ENCODE data around the gene NDUFAF2.
A peak's percentile ranks its signal among the peaks of the same experiment; 100 is the strongest.
"Not testable (repeated sequence)": the region's sequence is repeated elsewhere in the genome, so short reads cannot be mapped to it uniquely, and the experiment has no call there.

The NDUFAF2 gene, protein sequence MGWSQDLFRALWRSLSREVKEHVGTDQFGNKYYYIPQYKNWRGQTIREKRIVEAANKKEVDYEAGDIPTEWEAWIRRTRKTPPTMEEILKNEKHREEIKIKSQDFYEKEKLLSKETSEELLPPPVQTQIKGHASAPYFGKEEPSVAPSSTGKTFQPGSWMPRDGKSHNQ

DNA sequence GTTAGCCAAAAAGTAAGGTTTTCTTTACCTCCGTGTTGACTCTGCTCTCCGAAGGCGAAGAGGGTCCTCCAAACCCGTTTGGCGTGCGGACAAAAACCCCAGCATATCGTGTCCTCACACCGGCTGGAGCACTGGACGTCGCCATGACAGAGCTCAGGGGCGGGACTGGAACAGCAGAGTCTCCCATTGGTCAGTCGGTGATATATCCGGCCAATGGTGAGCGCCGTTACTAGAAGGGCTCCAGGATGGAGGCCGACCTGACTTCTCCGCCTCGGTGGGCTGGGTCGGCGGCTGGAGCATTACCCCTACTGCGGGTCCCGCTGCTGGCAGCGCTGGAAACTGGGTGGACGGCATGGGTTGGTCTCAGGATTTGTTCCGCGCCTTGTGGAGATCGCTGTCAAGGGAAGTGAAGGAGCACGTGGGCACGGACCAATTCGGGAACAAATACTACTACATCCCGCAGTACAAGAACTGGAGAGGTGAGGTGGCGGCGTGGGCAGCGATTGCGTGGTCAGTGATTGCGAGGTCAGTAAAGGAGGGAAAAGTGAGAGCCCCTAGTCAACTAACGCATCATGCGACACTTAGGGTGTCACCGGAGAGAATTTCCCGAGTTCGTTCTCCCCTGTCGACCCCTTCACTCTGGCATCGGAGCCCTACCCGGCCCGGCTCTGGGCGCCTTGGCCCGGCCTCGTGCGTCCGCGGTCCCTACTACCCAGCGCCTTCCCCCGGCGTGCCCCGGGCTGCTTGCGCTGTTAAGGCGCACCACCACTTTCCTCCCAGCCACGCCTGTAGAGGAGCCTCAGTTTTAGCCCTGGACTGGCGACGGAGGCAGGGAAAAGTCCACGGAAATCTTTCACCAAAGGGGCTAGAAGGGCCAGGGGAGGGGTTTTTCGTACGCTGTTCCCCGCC lies at the start of gene NDUFAF2, which contains the start of gene ERCC8:
NDUFAF2 (plus strand) TSS at position 302 of the 909 bp plus-strand sequence; CDS start at position 353, 51 bp downstream.
ERCC8 (minus strand) TSS at position 167 of the 909 bp plus-strand sequence; CDS start at position 105, 62 bp downstream.
- peak; percentile 92 for DNase-seq

DNA sequence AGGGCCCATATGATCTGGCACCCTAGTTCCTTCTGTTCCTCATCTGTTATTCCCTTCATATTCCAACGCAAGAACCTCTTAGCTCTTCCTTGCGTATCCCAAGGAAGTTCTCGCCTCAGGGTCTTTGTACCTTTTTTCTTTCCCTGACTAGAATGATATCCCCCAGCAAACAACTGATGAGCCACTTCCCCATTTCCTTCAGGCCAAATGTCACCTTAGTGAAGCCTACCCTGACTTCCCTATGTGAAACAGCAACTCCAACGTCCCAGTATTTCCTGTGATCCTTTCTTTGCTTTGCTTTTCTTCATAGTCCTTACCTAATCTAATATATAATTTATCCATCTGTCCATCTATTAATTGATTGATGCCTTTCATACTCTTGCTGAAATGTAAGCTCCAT lies 48.0 kb upstream of the NDUFAF2 start:
- no peak for DNase-seq

DNA sequence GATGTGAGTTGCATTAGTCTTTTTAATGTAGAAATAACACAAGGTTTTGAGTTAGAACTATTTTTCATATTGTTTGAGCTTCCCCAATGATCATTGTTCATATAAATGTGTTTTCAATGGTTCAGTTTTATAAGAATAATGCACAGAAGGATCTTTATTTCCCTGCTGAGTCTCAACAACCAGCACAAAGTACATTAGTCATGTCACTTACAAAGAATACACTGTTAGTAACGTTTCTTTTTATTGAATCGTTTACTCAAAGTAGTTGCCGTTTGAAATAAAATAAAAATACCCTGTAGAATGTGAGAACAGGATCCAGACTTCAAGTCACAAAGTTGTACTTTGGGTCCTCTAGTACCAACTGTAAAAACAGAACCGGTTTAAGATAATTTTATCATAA lies 41.6 kb upstream of the NDUFAF2 start:
- DNase-seq: no peak

DNA sequence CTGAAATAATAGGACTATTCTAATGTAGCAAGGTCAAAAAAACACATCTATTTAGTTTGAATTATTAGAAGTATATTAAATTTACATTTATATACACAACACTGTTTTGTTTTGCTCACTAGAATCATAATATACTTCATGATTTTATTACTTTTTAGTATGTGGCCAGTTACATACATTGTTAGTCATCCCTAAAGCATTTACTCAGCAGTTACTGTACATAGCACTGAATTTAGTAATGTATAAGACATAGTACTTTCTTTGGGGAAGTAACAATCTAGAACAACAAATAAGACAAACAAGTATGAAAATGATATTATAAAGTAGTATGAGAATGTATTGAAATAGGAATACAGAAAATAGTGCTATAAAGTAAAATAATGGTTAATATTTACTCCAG lies 28.4 kb upstream of the NDUFAF2 start:
- no peak for DNase-seq

DNA sequence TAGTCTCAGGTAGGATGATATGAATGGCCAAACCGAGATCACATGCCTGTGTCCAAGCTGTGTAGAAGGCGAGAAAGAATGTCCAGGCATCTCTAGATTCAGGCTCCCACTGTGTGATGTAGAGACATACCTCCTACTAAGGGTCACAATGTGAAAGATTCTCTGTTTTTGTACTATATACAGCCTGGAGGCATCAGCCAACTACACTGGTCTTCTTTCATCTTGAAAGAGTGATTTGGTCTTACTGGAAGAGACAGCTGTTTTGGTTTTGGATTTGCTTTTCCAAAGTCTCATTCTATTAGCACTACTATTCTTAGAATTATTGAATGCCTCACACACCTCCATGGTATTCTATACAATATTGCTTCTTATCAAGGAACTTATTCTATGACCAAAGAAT lies 26.5 kb upstream of the NDUFAF2 start:
- DNase-seq: no peak

DNA sequence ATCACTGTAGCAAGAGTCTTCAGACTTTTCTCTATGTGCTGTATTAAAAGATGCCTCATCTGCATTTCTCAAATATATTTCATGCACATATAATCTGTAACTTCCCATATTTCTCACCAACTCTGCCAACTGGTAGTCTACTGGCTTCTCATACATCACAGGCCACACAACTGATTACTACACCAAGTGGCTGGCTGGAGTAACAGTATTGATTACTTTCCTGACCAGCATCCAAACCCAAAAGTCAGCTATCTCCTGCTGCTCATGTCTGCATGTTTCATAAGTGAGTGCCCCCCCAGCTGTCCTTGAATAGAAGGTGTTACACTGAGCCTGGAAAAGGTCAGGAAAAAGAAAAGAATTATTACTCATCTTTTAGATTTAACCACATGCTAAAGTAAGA lies 17.6 kb upstream of the NDUFAF2 start:
- no peak for DNase-seq

DNA sequence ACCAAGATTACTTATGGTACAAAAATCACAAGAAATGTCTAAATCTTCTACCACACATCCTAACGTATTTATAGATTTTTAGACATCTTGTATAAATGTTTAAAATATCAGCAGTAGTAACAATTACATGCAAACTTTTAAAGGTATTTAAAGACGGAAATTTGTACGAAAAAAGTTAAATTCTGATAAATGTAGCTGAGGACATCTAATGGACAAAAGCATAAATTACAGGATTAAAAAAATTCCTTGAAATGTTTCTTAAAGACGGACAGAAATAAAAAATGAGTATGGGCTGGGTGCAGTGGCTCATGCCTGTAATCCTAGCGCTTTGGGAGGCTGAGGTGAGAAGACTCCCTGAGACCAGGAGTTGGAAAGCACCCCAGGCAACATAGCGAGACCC lies 16.0 kb upstream of the NDUFAF2 start:
- no peak for DNase-seq

DNA sequence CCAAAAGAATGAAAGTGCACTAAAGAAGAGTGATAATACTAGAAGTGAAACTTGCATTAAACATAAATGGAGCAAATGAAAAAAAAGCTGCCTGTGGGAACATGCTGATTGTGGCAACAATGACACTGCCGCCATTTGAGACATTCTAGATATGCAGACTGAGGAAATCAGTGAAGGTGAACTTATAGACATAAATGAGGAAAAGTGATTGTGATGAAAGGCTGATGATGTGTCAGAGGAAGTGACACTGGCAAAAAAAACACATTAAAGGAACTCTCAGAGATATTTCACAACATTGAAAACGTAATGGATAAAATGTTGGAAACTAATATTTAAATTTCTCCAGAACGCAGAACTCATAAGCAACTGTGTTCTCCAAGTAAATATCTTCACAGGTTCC lies 1.4 kb upstream of the NDUFAF2 start:
- no peak for DNase-seq

DNA sequence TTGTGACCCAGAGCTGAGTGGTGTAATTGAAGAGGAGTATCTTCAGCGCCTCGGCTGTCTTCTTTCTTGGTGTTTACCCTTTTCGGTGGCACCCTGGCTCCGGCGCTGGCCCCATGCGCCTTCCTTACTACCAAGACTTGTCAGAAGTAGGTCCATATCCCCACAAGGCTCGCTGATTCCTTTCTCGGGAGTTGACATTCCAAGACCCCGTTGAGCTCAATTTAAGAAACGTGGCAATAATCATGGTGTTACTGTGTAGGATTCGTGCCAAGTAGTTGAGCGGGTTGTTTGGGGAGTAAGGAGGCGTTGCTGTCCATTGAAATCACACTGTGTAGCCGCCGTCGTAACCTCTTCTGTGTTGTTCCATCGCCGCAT lies 795 bp downstream of the NDUFAF2 start:
- DNase-seq: no peak

DNA sequence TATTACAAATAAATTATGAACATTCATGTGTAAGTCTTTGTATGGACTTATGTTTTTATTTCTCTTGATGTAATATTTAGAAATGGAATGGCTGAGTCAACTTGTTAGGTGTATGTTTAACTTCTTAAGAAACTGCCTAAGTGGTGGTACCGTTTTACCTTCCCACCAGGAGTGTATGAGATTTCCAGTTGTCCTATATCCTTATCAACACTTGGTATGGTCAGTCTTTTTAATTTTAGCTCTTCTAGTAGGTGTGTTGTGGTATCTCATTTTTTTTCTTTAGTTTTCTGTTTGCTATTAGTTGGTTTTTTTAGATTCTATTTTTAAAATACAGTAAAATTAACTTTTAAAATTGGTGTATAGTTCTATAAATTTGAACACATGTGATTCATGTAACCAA lies 3.7 kb downstream of the NDUFAF2 start:
- DNase-seq: no peak

DNA sequence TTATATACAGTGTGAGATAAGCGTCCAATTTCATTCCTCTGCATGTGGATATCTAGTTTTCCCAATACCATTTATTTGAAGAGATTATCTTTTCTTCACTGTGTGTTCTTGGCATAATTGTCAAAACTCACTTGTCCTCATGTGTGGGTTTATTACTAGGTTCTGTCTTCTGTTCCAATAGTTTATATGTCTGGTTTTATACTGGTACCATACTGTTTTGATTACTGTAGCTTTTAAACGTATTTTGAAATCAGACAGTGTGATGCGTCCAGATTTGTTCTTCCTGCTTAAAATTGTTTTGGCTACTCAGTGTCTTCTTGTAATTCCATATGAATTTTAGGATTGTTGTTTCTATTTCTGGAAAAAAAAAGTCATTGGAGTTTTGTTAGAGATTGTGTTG lies 10.2 kb downstream of the NDUFAF2 start:
- no peak for DNase-seq

DNA sequence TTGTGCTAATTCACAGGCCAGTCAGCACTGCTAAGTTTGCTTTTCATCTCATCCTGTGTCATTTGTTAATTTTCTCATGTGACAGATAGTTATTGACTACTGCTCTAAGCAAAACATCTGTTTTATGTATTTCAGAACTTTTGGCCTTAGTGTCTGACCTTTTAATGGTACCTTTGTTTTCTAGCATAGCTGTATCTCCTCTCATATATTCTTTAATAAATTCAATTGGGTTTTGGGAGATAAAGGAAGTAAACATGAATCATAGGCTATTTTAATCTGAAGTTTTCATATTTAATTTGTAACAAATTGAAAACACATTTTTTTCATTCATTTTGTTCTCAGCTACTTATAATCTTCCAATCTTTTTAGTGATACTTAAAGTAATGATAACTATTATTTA lies 13.1 kb downstream of the NDUFAF2 start:
- DNase-seq: no peak

DNA sequence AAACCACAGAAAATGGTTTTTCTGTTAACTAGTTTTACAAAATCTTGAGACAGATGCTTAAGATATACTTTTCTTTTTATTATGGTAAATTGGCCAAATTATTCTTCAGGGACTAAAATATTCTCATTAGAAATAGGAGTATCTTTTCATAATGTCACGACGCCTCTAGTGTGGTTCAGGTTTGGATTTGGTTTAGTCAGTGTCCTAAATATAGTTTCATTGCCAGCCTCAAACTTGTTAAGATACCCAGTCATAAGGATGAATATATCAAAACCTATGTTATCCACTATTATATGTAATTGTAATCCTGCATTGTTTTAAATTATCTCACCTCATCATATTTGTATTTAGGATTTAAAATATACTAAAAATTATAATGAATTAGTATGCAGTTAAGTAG lies 13.7 kb downstream of the NDUFAF2 start:
- DNase-seq: no peak

DNA sequence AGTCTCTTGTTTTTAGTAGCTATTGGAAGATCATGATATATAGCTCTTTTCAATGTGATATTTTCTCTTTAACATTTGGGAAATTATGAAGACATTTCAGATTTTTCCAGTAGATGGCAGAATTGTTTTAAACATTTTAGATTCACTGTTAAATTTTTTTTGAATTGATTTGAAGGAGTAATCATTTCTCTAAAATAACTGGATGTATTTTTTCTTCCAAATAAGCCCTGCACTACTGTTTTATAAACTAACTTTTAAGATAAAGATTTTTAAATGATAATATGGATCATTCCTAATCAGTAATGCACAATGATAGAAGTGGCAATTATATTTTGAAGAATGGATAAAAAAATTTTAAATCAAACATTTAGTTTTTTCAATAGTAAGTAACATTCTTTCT lies 14.2 kb downstream of the NDUFAF2 start:
- DNase-seq: no peak

DNA sequence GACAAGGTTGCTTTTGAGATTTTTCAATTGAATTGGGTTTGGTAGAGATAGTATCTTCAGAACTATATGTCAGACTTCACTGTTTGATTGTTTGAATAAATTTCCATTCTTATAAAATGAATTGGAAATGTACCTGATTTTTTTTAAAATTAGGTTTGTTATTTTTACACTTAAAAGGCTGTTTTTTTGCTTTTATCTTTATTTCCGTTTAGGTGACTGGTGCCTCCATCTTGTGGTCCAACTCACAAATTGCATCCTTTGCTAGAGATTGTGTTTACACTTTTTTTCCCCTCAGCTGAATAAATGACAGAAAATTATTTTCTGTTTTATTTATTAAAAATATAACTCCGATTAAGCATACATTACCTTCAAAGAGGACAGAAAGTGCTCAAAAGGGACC lies 15.6 kb downstream of the NDUFAF2 start:
- no peak for DNase-seq

DNA sequence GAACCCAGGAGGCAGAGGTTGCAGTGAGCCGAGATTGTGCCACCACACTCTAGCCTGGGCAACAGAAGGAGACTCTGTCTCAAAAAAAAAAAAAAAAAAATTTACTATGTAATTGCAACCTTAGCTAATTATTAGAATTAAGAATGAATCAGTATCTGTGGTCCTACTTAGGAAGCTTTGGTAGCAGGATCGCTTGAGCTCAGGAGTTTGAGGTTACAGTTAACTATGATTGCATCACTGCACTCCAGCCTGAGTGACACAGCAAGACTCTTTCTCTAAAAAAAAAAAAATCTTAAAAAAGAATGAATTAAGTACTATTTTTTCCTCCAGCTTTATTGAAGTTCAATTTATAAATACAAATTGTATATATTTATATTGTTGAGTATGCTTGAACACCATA lies 16.7 kb downstream of the NDUFAF2 start:
- no peak for DNase-seq

DNA sequence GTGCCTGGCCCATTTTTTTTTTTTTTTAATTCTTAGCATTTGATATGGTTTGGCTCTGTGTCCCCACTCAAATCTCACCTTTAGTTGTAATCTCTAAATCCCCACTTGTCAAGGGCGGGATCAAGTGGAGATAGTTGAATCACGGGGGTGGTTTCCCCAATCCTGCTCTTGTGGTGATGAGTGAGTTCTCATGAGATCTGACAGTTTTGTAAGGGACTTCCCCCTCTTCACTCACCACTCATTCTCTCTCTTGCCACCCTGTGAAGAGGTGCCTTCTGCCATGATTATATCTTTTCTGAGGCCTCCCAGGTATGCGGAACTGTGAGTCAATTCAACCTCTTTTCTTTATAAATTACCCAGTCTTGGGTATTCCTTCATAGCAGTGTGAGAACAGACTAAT lies 27.2 kb downstream of the NDUFAF2 start:
- peak; percentile 52 for DNase-seq

DNA sequence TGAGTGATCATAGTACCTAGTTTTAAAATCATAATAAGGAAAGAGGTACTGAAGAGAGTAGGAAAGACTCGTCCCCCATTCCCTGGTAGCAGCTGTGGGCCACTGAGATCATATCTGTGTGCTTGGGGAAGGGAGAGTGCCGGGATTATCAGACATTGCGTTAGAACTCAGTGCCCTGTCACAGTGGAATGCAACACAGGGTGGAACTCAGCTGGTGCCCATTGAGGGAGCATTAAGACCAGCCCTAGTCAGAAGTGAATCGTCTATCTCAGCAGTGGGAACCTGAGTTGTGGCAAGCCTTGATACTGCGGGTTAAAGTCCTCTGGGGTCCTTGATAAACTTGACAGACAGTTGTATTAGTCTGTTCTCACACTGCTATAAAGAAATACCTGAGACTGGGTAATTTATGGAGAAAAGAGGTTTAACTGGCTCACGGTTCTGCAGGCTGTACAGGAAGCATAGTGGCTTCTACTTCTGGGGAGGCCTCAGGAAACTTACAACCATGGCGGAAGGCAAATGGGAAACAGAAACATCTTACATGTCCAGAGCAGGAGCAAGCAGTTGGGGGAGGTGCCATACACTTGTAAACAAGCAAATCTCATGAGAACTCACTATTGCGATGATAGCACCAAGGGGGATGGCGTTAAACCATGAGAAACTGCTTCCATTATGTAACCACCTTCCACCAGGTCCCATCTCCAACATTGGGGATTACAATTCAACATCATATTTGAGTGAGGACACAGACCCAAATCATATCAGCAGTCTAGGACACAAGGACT lies 33.1 kb downstream of the NDUFAF2 start:
- no peak for DNase-seq

DNA sequence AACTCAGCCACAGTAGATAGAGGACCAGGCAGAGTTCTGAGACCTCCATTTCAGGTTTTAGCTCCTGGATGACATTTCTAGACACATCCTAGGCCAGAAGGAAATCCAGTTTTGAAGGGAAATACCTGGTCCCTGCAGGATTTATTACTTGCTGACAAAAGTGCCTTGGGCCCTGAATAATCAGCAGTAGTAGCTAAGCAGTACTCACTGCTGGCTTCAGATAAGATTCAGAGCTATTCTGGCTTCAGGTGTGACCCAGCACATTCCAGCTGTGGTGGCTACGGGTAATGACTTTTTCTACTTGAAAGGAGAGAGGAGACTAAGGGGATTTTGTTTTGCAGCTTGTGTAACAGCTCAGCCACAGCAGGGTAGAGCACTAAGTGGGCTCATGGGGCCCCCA lies 34.0 kb downstream of the NDUFAF2 start:
- DNase-seq: no peak

DNA sequence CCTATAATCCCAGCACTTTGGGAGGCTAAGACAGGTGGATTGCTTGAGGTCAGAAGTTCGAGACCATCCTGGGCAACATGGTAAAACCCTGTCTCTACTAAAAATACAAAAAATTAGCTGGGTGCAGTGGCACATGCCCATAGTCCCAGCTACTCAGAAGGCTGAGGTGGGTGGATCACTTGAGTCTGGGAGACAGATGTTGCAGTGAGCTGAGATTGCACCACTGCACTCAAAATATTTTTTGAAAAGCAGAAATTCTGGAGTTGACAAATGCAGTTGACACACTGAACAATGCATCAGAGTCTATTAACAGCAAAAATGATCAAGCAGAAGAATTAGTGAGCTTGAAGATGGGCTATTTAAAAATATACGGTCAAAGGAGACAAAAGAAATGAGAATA lies 35.5 kb downstream of the NDUFAF2 start:
- DNase-seq: no peak

DNA sequence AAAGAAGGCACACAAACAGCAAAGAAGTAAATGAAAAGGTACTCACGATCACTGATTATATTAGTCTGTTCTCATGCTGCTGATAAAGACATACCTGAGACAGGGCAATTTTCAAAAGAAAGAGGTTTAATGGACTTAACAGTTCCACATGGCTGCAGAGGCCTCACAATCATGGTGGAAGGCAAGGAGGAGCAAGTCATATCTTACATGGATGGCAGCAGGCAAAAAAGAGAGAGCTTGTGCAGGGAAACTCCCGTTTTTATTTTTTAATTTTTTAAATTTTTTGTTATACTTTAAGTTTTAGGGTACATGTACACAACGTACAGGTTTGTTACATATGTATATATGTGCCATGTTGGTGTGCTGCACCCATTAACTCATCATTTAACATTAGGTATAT lies 37.1 kb downstream of the NDUFAF2 start:
- DNase-seq: not testable (repeated sequence)

DNA sequence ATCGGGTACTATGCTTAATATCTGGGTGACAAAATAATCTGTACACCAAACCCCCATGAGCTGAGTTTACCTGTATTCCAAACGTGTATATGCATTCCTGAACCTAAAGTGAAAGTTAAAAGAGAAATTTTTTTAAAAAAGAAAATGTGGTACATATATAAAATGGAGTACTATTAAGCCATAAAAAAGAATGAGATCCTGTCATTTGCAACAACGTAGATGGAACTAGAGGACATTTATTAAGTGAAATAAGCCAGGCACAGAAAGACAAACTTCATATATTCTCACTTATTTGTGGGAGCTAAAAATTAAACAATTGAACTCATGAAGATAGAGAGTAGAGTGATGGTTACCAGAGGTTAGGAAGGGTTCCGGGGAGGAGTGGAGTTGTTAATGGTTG lies 44.8 kb downstream of the NDUFAF2 start:
- no peak for DNase-seq

DNA sequence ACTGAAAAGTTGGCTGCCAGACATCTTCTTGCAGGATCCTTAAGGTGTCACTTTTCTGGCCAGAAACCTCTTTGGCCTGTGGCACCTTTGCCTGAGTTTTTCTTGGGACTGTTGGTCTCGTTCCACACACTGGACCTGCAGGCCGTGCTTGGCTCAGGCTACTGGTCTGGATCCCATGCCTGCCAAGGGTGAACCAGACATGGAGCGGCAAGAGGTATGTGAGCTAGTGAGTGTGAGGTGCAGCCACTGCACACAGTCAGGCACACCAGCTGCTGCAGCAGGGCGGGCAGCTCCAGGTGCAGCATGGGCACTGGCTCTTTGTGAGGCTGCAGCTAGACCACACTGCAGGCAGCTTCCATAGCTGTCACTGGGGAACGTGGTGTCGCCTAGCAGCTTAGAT lies 47.9 kb downstream of the NDUFAF2 start:
- no peak for DNase-seq

DNA sequence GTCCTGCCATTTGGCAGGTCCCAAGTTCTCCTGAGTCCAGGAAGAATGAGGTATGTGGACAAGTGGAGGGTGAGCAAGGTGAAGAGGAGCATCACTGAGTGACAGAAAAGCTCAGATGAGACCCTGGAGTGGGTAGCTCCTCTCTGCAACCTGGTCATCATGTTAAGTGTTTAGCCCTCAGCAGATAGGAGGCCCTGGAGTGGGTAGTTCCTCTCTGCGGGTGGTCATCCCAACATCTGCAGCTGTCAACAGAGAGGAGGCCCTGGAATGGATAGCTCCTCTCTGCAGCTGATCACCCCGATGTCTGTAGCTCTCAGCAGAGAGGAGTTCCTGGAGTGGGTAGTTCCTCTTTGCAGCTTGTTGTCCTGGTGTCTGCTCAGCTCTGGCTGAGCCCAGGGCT lies 48.4 kb downstream of the NDUFAF2 start:
- DNase-seq: no peak

Measured in activated CD4-positive, alpha-beta T cell treated with anti-CD3 and anti-CD28 coated beads, Interleukin-2, amount 50 U/mL, for 16 hours (primary cell).